Measurements from ENCODE around the gene CFP.

CFP gene

GRCh38 chrX:47597222-47597621 is 32.5 kb downstream of the CFP start:
- DNase-seq = no peak

DNA sequence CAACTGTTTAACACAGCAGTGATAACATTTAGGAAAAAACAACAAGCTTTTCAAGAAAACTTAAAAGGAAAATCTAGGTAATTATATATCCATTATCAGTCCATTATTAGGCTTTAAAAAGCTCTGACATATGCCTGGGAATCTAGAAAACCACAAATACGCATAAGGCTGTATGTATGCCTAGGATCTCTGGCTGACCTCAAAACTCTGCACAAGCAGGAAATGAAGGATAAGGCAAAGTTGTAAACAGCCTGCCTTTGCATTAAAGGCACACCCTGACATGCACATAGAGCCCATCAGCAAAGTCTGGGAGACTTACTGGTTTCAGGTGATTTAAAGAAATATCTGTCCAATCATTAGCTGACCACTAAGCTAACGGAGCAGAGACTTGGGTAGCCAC is 33.5 kb downstream of the CFP start:
- no peak for DNase-seq

GRCh38 chrX:47595716-47596251 is 33.9 kb downstream of the CFP start:
- DNase-seq = no peak

DNA sequence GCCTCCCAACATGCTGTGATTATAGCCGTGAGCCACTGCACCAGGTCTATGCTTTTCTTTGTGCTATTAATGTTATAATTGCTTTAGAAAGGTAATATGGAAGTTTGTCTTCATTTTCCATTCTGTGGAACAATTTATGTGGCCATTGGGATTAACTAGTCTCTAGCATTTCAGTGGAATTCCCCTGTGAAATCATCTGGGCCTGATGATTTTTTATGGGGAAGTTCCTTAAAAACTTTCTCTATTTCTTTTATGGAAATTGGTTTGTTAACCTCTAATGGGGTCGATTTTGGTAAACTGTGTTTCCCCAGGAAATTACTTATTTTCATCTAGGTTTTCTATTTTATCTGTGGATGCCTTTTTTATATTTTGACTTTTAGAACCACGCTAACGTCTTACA is 36.2 kb downstream of the CFP start:
- DNase-seq = no peak

GRCh38 chrX:47590984-47591383 is 38.7 kb downstream of the CFP start:
- DNase-seq = no peak

- DNase-seq = no peak
Observed at GRCh38 chrX:47587906-47588735, 41.6 kb downstream of the CFP start.

- no peak for DNase-seq
Observed at GRCh38 chrX:47587091-47587891, 42.4 kb downstream of the CFP start.

DNA sequence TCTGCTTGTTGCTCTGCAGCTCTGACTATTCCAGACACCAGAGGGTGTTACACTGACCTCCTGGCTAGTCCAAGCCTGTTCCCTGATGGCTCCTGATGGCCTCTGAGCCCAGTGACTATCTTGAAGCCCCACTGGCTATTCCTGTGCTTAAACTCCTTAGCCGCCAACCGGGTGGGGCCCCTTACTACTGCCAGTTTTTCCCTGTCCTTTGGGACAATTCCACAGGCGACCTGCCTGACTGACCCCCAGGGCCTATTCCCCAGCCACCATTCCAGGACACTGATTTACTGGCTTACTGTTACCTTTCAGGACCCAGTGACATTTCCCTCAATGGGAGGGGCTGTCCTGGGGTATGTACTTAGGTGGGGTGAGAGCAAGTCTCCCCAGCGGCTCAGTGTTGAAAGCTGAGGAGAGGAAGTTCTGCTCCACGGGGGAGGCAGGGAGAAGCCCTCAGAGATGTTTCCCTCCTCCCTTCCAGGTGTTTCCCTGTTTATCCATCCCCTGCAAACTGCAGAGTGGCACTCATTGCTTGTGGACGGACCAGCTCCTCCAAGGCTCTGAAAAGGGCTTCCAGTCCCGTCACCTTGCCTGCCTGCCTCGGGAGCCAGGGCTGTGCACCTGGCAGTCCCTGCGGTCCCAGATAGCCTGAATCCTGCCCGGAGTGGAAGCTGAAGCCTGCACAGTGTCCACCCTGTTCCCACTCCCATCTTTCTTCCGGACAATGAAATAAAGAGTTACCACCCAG is 43.5 kb downstream of the CFP start:
- DNase-seq = no peak

GRCh38 chrX:47585273-47585672 is 44.5 kb downstream of the CFP start:
- DNase-seq = no peak

DNA sequence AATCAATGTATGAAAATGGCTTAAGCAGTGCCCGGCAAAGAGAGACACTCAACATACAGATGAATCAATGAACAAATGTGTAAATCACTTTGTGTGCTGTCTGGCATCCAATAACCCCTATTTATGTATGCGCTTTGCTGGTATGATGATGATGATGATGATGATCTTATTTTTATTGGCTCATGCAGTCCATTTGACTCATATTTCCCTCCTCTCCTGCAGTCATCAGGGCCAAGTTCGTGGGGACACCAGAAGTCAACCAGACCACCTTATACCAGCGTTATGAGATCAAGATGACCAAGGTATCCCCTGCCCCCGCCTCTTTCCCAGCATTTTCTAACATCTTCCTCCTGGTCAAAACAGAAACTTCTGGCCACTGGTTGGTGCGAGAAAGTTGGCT is 45.0 kb downstream of the CFP start:
- DNase-seq = no peak

DNA sequence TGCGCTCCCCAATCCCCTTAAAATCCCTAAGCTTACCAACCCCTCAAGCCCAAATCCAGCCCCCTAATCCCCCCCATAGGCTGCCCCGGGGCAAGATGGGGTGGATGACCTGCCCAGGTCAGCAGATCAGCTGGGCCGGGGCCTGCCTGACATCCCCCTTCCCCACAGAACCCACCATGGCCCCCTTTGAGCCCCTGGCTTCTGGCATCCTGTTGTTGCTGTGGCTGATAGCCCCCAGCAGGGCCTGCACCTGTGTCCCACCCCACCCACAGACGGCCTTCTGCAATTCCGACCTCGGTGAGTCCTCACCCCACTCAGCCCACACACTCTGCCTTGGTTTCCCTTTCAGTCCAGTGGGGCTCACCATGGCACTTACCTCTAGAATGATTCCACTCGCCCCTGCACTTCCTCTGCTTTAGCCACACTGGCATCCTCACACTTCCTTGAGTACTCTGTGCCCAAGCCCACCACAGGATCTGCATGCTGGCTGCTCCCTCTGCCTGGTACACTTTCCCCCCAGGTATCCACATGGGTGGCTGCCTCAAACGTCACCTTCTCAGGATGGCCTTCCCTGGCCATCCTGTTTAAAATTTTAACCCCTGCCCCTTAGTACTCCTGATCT is 46.4 kb downstream of the CFP start:
- no peak for DNase-seq

- DNase-seq = no peak
Observed at GRCh38 chrX:47581731-47582647, 47.7 kb downstream of the CFP start, which contains the start of gene TIMP1. Gene TIMP1 (plus strand): TSS chrX:47582436. CDS start chrX:47583416, 980 bp downstream.

DNA sequence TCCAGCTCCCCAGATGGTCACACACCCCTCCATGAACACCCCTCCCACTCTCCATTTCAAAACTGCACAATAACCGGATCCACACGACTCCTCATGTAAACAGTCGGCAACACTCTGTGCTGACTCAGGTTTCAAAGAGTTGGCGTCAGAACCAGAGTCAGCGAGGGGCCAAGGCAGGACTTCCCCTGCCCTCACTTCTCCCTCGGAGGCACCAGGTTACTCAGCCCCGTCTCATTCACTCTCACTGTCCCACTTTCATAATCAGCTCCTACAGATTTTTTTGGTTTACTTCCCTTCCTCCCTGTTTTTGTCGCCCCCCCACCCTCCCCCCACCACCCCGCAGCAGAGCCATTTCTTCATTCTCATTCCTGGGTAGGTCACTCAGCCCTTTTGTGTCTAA is 50.2 kb downstream of the CFP start:
- DNase-seq = no peak

DNA sequence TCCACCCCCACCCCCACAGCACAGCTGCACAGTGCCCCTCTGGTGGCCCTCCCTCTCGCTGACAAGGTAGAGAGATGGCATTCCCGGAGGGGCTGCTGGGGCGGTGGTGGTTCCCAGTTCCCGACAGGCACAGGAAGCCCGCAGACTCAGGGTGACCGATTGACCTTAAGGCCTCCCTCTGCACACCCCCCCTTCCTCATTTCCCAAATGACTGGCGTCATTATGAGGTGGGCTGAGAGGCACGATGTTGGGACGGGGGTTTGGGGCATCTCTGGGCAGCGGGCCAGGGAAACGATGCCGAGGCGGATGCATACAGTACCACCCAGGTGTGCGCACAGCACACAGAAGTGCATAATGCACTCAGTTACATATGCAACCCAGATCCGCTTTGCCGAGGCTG is 51.0 kb downstream of the CFP start:
- no peak for DNase-seq

DNA sequence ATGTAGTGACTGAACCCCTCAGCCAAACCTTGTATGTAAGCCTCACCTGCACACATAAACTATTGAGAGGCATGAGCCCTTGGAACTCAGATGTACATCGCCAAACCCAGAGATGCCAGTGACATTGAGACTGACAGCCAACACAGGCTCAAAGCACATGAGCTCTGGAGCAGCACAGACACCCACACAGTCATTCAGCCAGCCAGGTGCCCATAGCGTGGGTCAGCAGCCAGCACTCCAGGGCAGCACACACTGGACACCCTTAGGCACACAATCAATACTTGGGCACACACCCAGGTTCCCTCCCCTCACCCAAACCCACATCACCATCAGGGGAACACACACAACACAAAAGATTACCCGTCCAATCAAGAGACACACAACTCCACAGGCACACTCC is 51.8 kb downstream of the CFP start:
- DNase-seq = no peak

DNA sequence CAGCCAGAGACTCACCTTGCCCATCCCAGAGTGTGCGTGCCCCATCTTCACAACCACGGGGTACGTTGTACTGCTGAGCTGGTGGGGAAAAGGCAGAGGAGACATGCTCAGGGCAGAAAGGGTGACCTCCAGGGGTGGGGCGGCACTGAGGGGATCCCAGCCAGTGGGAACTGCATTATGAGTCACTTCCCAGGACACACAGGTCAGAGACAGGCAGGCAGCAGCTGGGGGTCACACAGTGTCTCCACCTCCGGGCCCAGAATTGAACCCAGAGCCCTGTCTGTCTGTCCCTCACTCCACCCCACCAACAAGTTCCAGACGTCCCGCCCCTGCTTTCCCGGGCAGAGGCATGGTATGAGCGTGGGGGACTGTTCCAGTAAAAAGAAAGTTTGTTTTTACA is 52.3 kb downstream of the CFP start:
- DNase-seq = no peak

GRCh38 chrX:47576021-47576898 is 53.5 kb downstream of the CFP start:
- no peak for DNase-seq

- no peak for DNase-seq
Observed at GRCh38 chrX:47574547-47575301, 55.0 kb downstream of the CFP start.

DNA sequence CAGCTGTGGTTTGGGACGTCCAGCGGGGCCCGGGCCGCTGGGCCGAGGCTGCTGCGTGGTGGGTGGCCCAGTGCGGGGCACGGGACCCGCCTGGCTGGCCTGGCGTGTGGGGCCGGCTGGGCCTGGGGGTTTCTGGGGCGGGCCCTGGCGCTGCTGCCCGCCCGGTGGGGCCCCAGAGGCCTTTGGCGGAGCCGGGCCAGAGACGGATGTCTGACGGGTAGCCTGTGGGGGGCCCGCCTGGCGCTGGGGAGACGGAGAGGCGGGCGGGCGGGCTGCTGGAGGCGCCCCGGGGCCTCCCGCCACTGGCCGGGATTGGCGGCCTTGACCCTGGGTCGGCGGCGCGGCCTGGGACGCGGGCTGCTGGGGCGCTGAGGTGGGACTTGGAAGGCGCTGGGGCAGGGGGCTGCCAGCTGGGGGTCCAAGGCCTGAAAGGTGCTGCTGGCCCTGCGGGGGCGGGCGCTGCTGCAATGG is 55.6 kb downstream of the CFP start:
- no peak for DNase-seq
